NCI-H2196 (cell line): ENCODE measurements around the gene SLC19A1.

Source experiments
- DNase-seq: peaks from one replicate; lab custom pipeline; 2025; ENCODE audit not compliant: unreplicated experiment; lab: John Stamatoyannopoulos, UW

The SLC19A1 gene

DNA sequence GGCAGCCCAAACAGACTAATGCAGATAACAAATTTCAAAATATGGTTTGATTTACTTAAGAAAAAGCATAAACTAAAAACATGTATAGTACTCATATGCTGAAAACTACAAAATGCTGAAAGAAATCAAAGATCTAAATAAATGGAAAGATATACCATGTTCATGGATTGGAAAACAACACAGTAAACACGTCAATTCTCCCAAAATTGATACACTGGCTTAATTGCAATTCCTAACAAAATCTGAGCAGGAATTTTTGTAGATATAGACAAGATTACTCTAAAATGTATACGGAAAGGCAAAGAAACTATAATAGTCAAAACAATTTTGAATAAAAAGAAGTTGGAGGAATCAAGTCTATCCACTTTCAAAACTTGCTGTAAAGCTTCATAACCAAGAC is 21.0 kb downstream of the SLC19A1 start:
- no peak for DNase-seq

- no peak for DNase-seq
Measured at GRCh38 chr21:45519182-45519581, 23.1 kb downstream of the SLC19A1 start.

DNA sequence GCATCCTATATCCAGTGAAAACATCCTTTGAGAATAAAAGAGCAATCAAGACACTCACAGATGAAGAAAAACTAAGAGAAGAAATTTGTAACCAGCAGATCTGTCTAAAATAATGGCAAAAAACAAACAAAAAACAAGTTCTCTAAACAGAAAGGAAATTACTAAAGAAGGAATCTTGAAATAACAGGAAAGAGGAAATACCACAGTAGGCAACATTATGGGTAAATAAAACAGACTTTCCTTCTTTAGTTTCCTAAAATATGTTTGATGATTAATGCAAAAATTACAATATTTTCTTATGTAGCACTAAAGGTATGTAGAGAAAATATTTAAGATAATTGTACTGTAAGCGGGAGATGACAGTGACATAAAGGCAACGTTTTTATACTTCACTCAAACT is 23.5 kb downstream of the SLC19A1 start:
- no peak for DNase-seq

DNA sequence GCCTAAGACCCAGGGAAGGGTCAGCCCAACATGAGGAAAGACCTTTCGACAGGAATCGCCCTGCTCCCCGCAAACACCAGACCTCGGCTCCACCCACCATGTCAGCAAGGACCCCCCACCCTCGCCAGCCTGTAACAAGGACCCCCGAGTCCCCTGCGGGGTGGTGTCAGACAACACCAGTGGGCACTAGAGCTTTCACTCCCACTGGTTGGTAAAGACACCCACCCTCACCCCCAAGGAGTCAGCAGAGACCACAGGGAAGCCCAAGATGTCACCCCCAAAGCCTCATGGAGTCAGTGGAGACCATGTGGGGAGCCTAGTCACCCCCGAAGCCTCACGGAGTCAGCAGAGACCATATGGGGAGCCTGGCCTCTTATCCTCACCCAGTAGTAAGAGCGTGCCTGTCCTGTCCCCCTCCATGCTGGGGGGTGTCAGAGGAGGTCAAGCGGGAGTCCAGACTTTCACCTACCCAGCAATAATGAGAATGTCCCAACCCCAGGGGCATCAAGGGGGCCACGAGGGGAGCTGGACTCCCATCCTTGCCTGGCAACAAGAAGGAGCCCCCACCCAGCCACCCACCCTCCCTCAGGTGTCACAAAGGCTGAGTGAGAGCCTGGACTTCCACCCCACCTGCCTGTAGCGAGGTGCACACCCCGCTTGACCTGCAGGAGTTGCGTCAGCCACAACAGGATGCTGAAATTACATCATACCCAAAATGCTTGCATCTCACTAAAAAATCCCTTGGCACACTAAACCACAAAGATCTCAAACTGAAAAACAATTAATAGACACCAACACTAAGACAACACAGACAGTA is 24.8 kb downstream of the SLC19A1 start:
- DNase-seq: no peak

- no peak for DNase-seq
Measured at GRCh38 chr21:45516671-45517151, 25.5 kb downstream of the SLC19A1 start.

GRCh38 chr21:45516071-45516670 is 26.1 kb downstream of the SLC19A1 start:
- DNase-seq: no peak

GRCh38 chr21:45515241-45516061 is 26.8 kb downstream of the SLC19A1 start:
- DNase-seq: no peak

GRCh38 chr21:45514311-45515021 is 27.8 kb downstream of the SLC19A1 start:
- no peak for DNase-seq

DNA sequence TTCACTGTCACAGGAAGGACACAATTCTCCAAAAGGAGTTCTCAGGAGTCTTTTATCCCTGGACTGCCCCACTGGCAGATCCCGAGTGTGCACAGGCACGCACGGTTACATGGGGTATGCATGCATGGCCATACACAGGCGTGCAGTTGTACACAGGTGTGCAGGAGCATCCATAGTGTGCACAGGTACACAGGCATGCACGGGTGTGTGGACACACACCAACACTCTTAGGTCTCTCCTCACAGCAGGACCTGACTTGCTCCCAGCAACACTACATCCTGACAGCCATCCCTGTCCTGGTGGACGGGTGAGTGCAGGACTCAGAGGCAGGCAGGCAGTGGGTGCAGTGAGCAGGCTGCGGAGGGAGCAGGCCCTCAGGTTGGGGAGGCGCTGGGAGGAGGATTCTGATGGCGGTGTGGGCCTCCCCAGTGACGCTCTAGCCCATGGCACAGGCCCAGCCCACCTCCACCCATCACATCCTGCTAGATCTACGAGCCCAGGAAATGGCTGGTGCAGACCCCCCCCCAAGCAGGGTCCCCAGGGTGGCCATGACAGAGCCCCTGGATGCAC is 28.4 kb downstream of the SLC19A1 start:
- DNase-seq: no peak

DNA sequence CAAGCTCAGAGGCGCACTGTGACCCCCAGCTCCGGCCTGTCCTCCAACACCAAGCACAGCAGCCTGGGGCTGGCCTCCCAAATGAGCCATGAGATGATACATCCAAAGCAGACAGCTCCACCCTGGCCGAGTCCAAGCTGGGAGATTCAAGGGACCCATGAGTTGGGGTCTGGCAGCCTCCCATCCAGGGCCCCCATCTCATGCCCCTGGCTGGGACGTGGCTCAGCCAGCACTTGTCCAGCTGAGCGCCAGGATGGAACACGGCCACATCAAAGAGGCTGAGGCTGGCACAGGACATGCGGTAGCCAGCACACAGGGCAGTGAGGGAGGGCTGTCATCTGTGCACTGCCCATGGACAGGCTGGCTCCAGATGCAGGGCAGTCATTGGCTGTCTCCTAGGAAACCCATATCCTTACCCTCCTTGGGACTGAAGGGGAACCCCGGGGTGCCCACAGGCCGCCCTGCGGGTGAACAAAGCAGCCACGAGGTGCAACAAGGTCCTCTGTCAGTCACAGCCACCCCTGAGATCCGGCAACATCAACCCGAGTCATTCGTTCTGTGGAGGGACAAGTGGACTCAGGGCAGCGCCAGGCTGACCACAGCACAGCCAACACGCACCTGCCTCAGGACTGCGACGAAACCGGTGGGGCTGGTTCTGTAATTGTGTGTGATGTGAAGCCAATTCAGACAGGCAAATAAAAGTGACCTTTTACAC is 29.1 kb downstream of the SLC19A1 start:
- DNase-seq: peak; percentile 82

GRCh38 chr21:45512626-45513002 is 29.6 kb downstream of the SLC19A1 start:
- DNase-seq: no peak

GRCh38 chr21:45511661-45512431 is 30.4 kb downstream of the SLC19A1 start:
- DNase-seq: peak; percentile 25

- DNase-seq: no peak
Measured at GRCh38 chr21:45511007-45511406, 31.2 kb downstream of the SLC19A1 start.

DNA sequence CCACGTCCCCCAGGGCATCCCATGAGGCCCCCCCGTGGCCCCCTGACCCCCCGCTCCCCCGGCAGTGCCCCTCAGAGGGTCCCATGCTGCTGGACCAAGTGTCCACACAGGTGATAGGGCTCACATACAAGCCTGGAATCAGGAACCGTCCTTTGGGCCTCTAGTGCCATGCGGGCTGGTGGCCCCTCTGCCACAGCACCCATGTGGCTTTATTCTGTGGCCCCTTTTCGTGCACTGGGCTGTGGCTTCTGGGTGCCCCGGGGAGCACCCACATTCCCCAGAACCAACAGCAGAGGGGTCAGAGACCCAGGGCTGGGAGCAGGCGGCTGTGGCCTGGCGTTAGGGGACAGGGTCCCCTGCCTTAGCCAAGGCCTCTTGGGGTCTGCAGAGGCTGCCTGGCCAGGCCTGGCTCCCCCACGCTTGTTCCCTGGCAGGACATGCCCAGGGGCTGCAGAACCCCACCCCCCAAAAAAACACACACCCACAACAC is 31.7 kb downstream of the SLC19A1 start:
- no peak for DNase-seq

- DNase-seq: no peak
Measured at GRCh38 chr21:45509566-45510465, 32.4 kb downstream of the SLC19A1 start.

DNA sequence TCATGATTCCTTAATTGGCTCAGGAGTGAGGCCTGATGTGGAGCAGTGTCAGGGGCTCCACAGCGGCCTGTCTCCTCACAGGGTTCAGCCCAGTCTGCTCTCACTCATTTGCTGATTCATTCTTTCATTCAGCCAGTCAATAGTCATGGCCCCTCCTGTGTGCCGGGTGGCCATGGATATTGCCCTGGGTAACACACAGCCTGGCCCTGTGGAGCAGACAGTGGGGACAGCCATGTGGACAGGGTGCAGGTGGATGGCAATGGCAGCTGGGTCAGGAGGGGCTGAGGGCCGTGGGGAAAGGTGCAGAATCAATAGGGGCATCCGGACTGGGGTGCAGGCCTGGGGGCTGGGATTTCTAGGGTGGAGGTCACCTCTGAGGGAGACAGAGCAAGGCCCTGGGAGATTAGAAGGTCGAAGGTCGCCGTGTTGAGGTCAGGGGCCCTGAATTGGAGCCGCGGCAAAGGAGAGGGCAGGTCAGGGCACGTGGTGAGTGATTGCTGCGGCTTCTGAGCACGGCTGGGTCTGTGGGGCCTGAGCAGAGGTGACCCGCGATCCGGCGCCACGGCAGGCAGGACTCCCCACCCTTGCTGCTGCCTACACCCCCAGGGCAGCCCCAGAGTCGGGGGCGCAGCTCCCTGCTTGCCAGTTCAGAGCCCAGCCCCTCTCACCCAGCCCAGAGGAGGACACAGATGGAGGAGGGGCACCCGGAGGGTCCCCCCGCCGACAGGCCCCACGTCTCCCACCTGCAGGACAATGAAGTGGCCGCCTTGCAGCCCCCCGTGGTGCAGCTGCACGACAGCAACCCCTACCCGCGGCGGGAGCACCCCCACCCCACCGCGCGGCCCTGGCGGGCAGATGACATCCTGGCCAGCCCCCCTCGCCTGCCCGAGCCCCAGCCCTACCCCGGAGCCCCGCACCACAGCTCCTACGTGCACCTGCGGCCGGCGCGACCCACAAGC is 33.4 kb downstream of the SLC19A1 start:
- DNase-seq: no peak

DNA sequence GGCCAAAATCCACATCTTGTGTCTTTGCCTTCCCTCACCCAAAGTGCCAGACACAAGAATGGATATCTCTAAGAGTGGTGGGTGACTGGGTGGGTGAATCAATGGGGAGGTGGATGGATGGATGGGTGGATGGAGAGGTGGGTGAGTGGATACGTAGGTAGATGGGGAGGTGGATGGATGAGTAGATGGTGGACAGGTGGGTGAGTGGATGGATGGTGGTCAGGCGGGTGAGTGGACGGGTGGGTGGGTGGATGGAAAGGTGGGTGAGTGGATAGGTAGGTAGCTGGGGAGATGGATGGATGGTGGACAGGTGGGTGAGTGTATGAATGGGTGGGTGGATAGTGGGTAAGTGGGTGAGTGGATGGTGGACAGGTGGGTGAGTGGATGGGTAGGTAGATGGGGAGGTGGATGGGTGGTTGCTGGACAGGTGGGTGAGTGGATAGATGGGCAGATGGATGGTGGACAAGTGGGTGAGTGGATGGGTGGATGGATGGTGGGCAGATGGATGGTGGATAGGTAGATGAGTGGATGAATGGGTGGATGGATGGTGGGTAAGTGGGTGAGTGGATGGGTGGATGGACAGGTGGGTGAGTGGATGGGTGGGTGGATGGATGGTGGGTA is 34.2 kb downstream of the SLC19A1 start:
- DNase-seq: no peak
